ENCODE data around the gene CHCHD3. TPM values are rescaled to one million over a fixed set of nuclear protein-coding genes. Genes with fewer than 3 reads are reported as not detected.

The CHCHD3 gene
- total RNA-seq, 1 donor = 99.7 TPM

GRCh38 chr7:132879579-132879978 lies 202.3 kb downstream of the CHCHD3 start:
- H3K4me3 ChIP-seq (ENCODE audit: low read depth, low read length) = no peak overlapping the region
- TF ChIP-seq, protein P1, sequence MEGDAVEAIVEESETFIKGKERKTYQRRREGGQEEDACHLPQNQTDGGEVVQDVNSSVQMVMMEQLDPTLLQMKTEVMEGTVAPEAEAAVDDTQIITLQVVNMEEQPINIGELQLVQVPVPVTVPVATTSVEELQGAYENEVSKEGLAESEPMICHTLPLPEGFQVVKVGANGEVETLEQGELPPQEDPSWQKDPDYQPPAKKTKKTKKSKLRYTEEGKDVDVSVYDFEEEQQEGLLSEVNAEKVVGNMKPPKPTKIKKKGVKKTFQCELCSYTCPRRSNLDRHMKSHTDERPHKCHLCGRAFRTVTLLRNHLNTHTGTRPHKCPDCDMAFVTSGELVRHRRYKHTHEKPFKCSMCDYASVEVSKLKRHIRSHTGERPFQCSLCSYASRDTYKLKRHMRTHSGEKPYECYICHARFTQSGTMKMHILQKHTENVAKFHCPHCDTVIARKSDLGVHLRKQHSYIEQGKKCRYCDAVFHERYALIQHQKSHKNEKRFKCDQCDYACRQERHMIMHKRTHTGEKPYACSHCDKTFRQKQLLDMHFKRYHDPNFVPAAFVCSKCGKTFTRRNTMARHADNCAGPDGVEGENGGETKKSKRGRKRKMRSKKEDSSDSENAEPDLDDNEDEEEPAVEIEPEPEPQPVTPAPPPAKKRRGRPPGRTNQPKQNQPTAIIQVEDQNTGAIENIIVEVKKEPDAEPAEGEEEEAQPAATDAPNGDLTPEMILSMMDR (IDR thresholded peaks at IDR 0.05; ENCODE audit: insufficient read depth, low read length) = no peak
- DNase-seq (ENCODE audit: low read depth) = no peak

- TF ChIP-seq, protein P1 (IDR thresholded peaks at IDR 0.05; ENCODE audit: insufficient read depth, low read length) = no peak
- no peak for DNase-seq (ENCODE audit: low read depth)
- no peak overlapping the region for H3K4me3 ChIP-seq (ENCODE audit: low read depth, low read length)
Observed at GRCh38 chr7:132878204-132878919, 203.5 kb downstream of the CHCHD3 start.

- no peak for DNase-seq (ENCODE audit: low read depth)
- TF ChIP-seq, protein P1 (IDR thresholded peaks at IDR 0.05; ENCODE audit: insufficient read depth, low read length) = no peak
- no peak overlapping the region for H3K4me3 ChIP-seq (ENCODE audit: low read depth, low read length)
Observed at GRCh38 chr7:132877573-132877972, 204.3 kb downstream of the CHCHD3 start.

DNA sequence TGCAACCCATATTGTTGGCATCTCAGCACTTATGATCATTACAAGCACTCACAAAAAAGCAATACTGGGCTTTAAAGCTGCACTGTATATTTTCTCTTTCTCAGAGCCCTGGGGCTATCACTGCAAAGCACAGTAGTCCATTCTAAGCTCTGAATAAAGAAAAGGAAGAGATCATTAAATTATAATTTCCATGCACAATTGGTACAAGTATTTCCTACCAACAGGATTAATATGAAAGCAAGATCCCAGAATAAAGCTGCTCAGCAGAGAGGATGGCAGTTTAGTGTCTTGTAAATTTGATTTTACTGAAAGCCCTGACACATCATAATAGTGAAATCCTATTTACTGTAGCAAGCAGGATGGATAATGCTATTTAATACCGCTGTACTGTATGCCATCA lies 205.3 kb downstream of the CHCHD3 start:
- no peak for DNase-seq (ENCODE audit: low read depth)
- H3K4me3 ChIP-seq (ENCODE audit: low read depth, low read length) = no peak overlapping the region
- TF ChIP-seq, protein P1 (IDR thresholded peaks at IDR 0.05; ENCODE audit: insufficient read depth, low read length) = no peak

DNA sequence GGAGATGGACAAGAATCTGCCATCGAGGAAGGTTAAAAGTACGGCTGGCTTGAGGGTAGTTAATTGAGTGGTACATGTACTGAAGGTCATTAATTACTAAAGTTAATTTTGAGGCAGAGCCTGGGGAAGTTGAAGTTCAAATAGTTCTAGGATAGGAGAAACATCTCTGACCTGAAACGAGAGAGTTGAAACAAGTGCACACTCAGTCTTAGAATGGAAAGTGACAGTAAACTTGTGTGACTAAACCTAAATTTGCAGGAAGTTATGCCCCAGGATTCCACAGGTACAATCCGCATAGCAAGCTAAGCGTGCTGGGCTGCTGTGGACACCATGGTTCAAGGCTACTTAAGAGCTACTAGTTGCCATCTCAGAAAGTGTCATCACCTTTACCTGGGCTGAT lies 209.9 kb downstream of the CHCHD3 start:
- H3K4me3 ChIP-seq (ENCODE audit: low read depth, low read length) = no peak overlapping the region
- TF ChIP-seq, protein P1 (IDR thresholded peaks at IDR 0.05; ENCODE audit: insufficient read depth, low read length) = no peak
- no peak for DNase-seq (ENCODE audit: low read depth)

GRCh38 chr7:132871419-132871818 lies 210.5 kb downstream of the CHCHD3 start:
- H3K4me3 ChIP-seq (ENCODE audit: low read depth, low read length) = no peak overlapping the region
- DNase-seq (ENCODE audit: low read depth) = no peak
- TF ChIP-seq, protein P1 (IDR thresholded peaks at IDR 0.05; ENCODE audit: insufficient read depth, low read length) = no peak
